Upper lobe of right lung (tissue), 1 donor: ENCODE data around the gene CITED2. TPM values are rescaled to one million over a fixed set of nuclear protein-coding genes. Genes with fewer than 3 reads are reported as not detected.

Experiments used
- ATAC-seq: fragments of 200-7000 bp; cut with Tn5 transposase; one replicate; pipeline ENCODE4 v1.9.1; 2020; ENCODE audit warnings: mild to moderate bottlenecking, moderate library complexity
- DNase-seq: peaks from one replicate; pipeline ENCODE4 v3.0.0-alpha.2; 2020
- H3K27ac ChIP-seq: fragments of 200-600 bp; one replicate; pipeline ENCODE4 v1.8.0; 2022
- H3K27me3 ChIP-seq: fragments of 200-600 bp; one replicate; pipeline ENCODE4 v1.8.0; 2022; ENCODE audit warnings: mild to moderate bottlenecking
- H3K36me3 ChIP-seq: fragments of 200-600 bp; one replicate; pipeline ENCODE4 v1.8.0; 2022
- H3K4me1 ChIP-seq: fragments of 200-600 bp; one replicate; pipeline ENCODE4 v1.8.0; 2022
- H3K4me3 ChIP-seq: fragments of 200-600 bp; one replicate; pipeline ENCODE4 v1.8.0; 2022; ENCODE audit warnings: mild to moderate bottlenecking
- H3K9me3 ChIP-seq: fragments of 200-600 bp; one replicate; pipeline ENCODE4 v1.8.0; 2022
- intact Hi-C: fragments of 100-400 bp; cut with DNase I; formaldehyde crosslinking; loops from one replicate; pipeline ENCODE4 v1.11.0; 2022
- total RNA-seq: library from RNA; stranded (reverse); fragmentation: NEBNext Ultra II Directional; extraction: Animal tissue kit (Norgen Biotek cat#: 25700); gene quantifications from one replicate; pipeline ENCODE4 v1.2.1, GENCODE V29; 2021
- TF ChIP-seq, protein P1 (sequence below): fragments of 200-600 bp; IDR thresholded peaks from one replicate; pipeline ENCODE4 v1.8.0; 2022; ENCODE audit warnings: antibody characterized with exemption
- donor health status: DM: no; HTN: yes; CAD: no; lungs with severe emphysema.

CITED2 gene
- total RNA-seq, 1 donor from 2014 or later = 278 TPM

DNA sequence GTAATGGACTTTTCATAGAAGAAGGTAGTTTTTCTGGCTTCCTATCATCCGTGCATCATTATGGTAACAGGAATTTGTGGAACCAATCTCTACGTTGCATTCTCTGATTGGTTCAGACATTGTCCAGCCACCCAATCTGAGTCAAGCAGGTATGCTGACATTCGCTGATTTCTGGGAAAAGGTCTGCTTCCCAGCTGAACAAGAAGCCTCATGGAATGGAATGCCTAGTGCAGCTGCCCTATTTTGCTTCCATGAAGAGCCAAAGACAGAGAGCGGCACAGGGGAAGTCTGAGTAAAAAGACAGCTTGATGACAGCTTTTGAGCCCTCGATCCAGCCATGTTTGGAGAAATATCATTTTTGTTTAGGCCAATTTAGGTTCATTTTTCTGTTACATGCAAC lies 44.1 kb downstream of the CITED2 start:
- H3K4me3 ChIP-seq = no peak overlapping the region
- intact Hi-C loops = no loop called here
- no peak for DNase-seq
- H3K27me3 ChIP-seq = no peaks in the 10 kb centered on the region
- H3K27ac ChIP-seq = no peak overlapping the region
- TF ChIP-seq, protein P1, sequence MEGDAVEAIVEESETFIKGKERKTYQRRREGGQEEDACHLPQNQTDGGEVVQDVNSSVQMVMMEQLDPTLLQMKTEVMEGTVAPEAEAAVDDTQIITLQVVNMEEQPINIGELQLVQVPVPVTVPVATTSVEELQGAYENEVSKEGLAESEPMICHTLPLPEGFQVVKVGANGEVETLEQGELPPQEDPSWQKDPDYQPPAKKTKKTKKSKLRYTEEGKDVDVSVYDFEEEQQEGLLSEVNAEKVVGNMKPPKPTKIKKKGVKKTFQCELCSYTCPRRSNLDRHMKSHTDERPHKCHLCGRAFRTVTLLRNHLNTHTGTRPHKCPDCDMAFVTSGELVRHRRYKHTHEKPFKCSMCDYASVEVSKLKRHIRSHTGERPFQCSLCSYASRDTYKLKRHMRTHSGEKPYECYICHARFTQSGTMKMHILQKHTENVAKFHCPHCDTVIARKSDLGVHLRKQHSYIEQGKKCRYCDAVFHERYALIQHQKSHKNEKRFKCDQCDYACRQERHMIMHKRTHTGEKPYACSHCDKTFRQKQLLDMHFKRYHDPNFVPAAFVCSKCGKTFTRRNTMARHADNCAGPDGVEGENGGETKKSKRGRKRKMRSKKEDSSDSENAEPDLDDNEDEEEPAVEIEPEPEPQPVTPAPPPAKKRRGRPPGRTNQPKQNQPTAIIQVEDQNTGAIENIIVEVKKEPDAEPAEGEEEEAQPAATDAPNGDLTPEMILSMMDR = no peak
- no peaks in the 10 kb centered on the region for H3K9me3 ChIP-seq
- H3K36me3 ChIP-seq = no peaks in the 10 kb centered on the region
- no peaks in the 10 kb centered on the region for H3K4me1 ChIP-seq
- ATAC-seq = no peak

DNA sequence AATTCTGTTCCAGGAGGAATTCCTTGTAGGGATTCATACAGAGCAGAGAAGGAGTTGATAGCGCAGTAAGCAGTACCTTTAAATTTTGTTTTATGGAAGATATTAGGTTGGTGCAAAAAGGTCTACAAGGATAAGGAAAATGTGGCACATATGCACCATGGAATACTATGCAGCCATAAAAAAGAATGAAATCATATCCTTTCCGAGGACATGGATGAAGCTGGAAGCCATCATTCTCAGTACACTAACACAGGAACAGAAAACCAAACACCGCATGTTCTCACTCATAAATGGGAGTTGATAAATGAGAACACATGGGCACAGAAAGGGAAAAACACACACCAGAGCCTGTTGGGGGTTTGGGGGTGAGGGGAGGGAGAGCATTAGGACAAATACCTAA lies 45.2 kb downstream of the CITED2 start:
- H3K4me1 ChIP-seq = peaks cover 8% of the 10 kb centered on the region
- H3K36me3 ChIP-seq = no peaks in the 10 kb centered on the region
- TF ChIP-seq, protein P1 = no peak
- intact Hi-C loops = no loop called here
- ATAC-seq = no peak
- no peak overlapping the region for H3K27ac ChIP-seq
- no peaks in the 10 kb centered on the region for H3K27me3 ChIP-seq
- DNase-seq = no peak
- H3K4me3 ChIP-seq = no peak overlapping the region
- H3K9me3 ChIP-seq = no peaks in the 10 kb centered on the region

DNA sequence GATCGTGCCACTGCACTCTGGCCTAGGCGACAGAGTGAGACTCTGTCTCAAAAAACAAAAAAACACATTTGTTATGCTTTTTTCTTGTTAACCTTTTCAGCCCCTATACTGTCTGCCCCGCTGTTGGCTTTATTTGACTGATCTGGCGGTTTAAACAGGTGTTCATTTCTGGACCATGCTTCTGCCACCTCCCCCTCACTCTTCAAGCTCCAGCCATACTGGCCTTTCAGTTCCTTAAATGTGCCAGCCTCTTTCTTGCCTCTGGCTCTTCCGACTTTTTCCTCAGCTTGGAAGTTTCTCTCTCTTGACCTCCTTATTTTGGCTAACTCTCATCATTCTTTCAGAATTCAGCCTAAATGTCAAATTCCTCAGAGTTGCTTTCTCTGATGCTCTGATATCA lies 47.4 kb downstream of the CITED2 start:
- Histone ChIP-seq H3K27ac (no peak overlapping the region), H3K27me3 (no peaks in the 10 kb centered on the region), H3K4me1 (peaks cover 10% of the 10 kb centered on the region), H3K4me3 (no peak overlapping the region), H3K36me3 (no peaks in the 10 kb centered on the region), H3K9me3 (no peaks in the 10 kb centered on the region)
- intact Hi-C loops = no loop called here
- ATAC-seq (no peak), DNase-seq (no peak)
- TF ChIP-seq, protein P1 = no peak

DNA sequence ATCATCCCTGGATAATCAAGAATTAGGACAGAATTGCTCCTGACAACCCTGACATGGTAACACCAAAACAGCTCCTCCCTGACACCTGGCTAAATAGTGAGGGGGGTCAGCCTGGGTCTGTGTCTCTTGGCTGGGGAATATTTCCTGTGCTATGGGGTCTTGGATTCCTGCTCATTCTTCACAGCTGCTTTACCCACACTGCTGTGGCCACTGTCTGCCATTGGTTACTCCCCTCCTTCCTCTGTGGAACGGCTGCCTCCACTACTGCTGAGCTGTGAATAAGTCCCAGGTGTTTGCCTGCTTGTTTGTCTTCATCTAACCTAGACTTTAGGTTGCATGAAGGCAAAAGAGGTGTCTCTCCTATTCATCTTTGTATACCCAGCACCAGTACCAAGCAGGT lies 48.8 kb downstream of the CITED2 start:
- H3K27me3 ChIP-seq = no peaks in the 10 kb centered on the region
- peaks cover 10% of the 10 kb centered on the region for H3K4me1 ChIP-seq
- DNase-seq (no peak), ATAC-seq (no peak)
- H3K4me3 ChIP-seq = no peak overlapping the region
- TF ChIP-seq, protein P1 = no peak
- H3K36me3 ChIP-seq = no peaks in the 10 kb centered on the region
- intact Hi-C loops = no loop called here
- peak overlapping the region; percentile 33 for H3K27ac ChIP-seq
- no peaks in the 10 kb centered on the region for H3K9me3 ChIP-seq

DNA sequence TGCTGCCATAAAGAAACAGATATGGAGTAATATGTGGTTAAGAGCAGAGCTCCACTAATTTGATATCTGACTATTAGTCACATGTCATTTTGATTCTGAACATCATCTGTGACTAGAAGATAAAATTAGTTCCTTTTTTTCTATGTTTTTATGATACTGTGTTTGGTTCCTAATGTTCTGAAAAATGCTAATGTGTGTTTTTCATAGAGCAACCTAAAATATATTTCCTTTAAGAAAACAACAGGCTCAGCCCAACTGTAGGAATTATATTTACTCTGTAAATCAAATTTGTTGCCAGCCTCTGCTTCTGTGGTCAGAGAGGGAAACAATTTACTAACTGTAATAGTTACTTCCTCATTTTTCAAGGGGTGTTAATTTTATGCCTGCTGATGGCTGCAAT lies 49.3 kb downstream of the CITED2 start:
- Histone ChIP-seq H3K27me3 (no peaks in the 10 kb centered on the region), H3K27ac (peak overlapping the region; percentile 83)
- intact Hi-C loops = no loop called here

DNA sequence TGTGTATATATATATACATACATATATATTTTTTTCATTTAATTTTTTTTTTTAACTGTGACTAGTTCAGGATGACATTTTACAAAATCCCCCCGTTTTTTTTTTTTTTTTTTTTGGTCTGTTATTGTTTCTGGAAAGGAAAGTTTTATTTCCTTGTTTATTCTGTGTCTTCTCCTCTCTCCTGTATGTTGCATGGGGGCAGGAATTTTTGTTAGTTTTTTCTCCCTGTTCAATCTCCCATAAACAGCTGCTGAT lies 50.2 kb downstream of the CITED2 start:
- H3K4me1 ChIP-seq = peaks cover 10% of the 10 kb centered on the region
- DNase-seq = no peak
- no peak for ATAC-seq
- H3K36me3 ChIP-seq = no peaks in the 10 kb centered on the region
- peak overlapping the region; percentile 34 for H3K4me3 ChIP-seq
- H3K27ac ChIP-seq = peak overlapping the region; percentile 83
- no peaks in the 10 kb centered on the region for H3K9me3 ChIP-seq
- TF ChIP-seq, protein P1 = no peak
- H3K27me3 ChIP-seq = no peaks in the 10 kb centered on the region
- intact Hi-C loops = no loop called here

More for the DNA sequence above, 49.3 kb downstream of the CITED2 start:
- H3K4me3 ChIP-seq = no peak overlapping the region
- DNase-seq (no peak), ATAC-seq (peak; percentile 32)
- no peaks in the 10 kb centered on the region for H3K36me3 ChIP-seq
- peaks cover 10% of the 10 kb centered on the region for H3K4me1 ChIP-seq
- H3K9me3 ChIP-seq = no peaks in the 10 kb centered on the region
- TF ChIP-seq, protein P1 = no peak
